Activated CD4-positive, alpha-beta T cell treated with anti-CD3 and anti-CD28 coated beads, Interleukin-2, Interleukin-4, amounts not matched to agents 100 ng/mL and 50 ng/mL, durations not matched to agents 16 hours and 8 hours (primary cell): Measurements from ENCODE around the gene C22orf31.

Experiments
- DNase-seq: peaks from one replicate; pipeline ENCODE4 v3.0.0-alpha.2; 2020; ENCODE audit warnings: low spot score

Gene C22orf31

DNA sequence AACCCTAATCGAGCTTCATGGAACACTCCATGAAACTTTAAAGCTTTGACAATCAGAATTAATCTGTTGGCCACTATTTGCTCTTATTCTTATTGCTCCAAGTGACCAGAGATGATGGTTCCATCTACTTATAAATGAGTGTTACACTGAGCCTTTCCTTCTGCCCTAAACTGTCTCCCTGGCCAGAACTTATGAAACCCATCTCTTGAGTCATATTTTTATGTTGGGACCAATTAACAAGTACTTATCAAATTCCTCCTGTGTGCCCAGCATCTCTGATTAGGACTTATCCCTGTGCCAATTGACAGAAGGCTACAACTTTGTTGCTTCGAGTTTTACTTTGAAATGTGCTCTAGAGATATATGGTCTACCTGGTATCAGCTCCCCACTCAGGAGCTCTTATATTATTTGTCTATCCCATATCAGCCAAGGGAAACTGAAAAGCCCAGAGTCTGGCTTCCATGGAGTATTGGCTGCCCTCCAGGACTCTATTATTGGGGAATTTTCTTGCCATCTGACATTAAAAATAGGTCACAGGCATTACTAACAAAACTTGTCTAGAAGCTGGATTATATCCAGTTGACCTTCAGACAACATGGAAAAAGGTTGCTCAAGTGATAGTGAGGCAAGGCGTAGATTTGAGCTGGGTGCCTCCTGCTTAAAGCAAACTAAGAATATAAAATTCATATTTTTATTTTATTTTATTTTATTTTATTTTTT lies 20.0 kb upstream of the C22orf31 start:
- no peak for DNase-seq

DNA sequence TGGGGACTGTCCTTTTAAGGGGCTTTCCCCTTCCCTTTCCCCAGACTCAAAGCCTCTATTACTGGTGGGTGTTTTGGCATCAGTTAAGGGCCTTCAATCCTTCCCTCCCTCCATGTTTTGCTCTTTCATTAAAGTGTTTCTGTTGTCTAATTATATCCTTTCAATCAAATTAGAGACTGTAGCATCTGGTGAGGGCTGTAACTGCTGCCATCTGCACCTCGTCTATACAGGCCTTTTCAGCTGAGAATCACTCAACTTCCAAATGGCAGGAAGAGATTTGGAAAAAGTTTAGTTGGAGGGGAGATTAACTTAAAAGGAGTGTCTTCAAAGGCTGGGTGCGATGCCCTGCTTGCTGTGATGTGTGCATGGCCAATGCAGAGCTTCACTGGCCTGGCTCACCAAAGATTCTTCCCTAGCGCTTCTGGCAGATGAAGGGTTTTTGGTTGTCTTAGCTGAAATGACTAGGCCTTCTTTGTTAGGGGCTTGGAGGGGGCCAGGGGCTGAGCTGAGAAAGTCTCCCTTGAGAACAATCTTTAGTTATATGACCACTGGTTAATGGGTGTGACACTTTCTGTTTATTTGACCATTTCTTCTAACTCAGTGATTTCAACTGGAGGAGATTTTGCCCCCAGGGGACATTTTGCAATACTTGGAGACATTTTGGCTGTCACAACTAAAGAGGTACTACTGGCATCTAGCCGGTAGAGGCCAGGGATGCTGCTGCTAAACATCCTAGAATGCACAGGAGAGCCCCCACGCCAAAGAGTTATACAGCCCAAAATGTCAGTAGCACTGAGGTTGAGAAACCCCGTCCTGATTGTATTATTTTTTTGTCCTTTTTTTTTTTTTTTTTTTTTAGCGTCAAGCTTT lies 18.7 kb upstream of the C22orf31 start:
- DNase-seq = no peak

- DNase-seq = no peak
These were observed 17.7 kb upstream of the C22orf31 start for GRCh38 chr22:29079218-29079901.

DNA sequence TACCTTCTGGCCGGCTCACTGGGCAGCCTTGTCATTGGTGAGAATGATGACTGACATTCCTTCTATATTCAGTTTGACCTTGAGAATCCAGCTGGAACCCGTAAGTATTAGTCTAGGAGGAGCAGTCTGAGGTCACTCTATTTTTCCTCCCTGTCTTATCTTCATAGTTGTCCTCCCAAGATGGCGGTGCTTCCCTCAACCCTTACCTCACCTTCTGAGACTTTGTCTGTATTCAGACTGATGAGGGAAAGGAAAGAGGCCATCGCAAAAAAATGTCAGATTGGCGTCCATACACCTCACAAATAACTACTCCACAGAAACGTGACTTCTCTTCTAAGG lies 17.2 kb upstream of the C22orf31 start:
- no peak for DNase-seq

- no peak for DNase-seq
These were observed 16.6 kb upstream of the C22orf31 start for GRCh38 chr22:29078036-29078868.

GRCh38 chr22:29074276-29074772 lies 12.7 kb upstream of the C22orf31 start:
- no peak for DNase-seq

GRCh38 chr22:29073618-29074275 lies 12.1 kb upstream of the C22orf31 start:
- no peak for DNase-seq

- no peak for DNase-seq
These were observed 11.5 kb upstream of the C22orf31 start, which contains the start of gene KREMEN1 for GRCh38 chr22:29072979-29073617. Gene KREMEN1 (plus strand): TSS chr22:29073035. CDS start chr22:29073131, 96 bp downstream.

- DNase-seq = peak; percentile 81
These were observed 10.8 kb upstream of the C22orf31 start for GRCh38 chr22:29072193-29072978.

- DNase-seq = peak; percentile 22
These were observed 9.8 kb upstream of the C22orf31 start for GRCh38 chr22:29071261-29072045.

DNA sequence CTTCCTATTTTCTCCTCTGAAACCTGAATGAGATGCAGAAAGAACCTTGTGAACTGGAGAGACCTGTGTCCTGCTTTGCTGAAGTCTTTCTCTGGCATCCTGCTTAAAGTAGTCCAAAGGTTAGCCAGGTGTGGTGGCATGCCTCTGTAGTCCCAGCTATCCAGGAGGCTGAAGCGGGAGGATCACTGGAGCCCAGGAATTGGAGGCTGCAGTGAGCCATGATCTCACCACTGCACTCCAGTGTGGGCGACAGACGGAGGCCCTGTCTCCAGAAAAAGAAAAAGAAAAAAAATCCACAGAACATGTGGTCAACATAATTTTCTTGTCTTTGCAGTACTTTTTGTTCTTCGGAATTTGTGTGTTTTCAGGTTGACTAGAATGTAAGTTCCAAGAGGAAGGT lies 8.9 kb upstream of the C22orf31 start:
- DNase-seq = no peak

- DNase-seq = no peak
These were observed 7.8 kb upstream of the C22orf31 start for GRCh38 chr22:29069463-29069862.

DNA sequence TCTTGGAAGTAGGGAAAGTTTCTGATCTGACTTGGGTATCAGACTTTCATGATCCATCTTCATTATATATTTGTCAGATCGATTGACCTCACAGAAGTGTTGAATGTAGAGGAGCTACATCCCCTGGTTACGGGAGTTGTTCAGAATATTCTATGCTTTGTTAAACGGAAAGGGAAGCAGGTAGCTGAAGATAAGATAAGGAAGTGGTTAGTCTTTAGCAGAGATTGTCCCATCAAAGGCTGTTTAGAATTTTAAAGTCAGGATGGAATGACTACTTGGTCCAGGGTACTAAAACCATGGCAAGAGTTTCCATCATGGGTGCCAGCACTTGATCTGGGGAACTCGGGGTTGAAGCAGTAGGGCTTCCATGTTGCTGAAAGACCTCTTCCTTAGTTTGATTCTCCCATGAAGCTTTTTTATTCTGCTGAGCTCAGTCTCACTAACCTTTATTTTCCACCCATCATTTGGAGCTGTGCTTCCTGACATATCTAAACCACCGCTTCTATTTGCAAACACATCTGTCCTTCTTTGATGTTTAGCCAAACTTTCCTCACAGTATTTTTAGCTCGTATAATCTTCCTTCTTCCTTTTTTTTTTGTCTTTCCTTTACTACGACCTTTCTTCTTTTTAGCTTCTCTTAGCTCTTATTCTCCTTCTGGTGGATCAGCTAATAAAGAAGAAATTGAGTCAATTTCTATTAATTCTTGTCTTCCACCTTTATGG lies 4.0 kb upstream of the C22orf31 start:
- no peak for DNase-seq

DNA sequence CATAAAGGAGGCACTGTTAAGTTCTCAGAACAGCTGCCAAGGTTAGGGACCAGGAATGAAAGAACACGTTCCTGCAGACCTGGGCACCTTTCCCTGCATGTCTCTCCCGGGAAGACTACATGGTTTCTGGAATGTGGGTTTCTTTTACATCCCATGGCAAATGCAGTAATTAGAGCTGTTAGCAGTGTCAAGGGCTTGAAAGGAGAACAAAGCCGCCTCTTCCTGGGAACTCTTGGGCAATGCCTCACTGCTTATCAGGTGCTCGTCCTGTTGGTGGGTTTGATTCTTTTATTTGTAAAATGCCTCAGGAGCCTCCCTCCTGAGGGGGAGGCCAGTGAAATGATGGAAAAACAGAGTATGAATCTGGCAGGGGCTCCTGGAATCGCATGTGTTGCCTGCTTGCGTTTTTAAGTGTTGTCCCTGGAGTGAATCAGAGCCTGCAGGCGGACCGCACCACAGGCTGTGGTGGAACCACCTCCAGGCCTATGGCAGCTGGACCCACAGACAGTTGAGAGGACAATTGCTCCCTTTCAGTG lies 723 bp upstream of the C22orf31 start:
- no peak for DNase-seq

- no peak for DNase-seq
These were observed 700 bp downstream of the C22orf31 start for GRCh38 chr22:29060931-29061330.

DNA sequence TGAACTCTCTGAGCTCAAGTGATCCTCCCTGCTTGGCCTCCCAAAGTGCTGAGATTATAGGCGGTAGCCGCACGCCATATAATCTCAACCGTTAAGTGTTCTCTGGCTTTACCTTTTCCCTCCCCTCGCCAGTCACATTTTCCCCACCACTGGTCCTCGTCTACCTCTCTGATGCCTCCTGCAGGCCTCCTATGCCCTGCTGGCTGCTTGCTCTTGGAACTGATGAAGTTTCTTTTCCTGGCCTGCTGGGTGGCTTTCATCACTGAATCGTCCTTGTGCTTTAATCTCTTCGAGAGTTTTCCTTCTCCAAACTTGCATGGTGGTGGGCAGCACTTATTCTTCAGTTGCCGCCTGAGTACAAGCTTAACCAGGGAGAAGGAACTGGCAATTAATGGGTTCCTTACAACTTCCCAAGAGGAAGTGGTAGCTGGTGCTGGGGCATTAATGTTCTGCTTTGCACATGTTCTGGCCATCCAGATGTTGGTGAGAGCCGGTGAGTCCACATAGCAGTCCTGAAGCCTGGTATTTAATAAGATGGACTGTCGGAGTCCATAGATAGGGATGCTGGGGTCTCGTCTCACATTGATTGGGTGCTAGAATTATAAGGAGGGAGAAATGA lies 1.3 kb downstream of the C22orf31 start:
- no peak for DNase-seq

- DNase-seq = no peak
These were observed 5.2 kb downstream of the C22orf31 start for GRCh38 chr22:29056472-29056871.
